Measurements from ENCODE around the gene PDAP1. TPM values are rescaled to one million over a fixed set of nuclear protein-coding genes. Genes with fewer than 3 reads are reported as not detected.

The PDAP1 gene
- total and polyA plus RNA-seq, 2 of the 13 experiments (the other 11 are each of a cell fraction or from before 2014, with no cell fraction given): 13.0 to 100 TPM

DNA sequence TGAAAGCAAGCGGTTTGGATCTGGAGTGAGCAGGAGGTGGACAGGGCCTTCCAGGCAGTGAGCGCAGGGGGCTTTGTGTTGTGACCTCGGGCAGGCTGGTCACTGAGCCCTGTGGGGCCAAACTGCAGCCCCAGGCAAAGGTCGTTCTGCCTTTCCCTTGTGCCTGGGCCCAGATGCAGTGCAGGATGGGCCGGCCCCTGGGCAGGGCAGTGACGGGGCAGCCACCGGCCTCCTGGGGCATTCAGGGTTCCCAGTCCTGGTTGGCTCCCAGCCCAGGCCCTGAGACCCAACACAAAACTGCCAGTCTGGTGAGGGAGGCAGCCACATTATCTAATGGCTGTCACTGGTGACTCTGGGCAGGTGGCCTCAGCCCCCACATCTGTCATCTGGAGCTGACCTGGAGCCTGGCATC, 26.7 kb downstream of the PDAP1 start (continued):
- TF ChIP-seq, protein P1, sequence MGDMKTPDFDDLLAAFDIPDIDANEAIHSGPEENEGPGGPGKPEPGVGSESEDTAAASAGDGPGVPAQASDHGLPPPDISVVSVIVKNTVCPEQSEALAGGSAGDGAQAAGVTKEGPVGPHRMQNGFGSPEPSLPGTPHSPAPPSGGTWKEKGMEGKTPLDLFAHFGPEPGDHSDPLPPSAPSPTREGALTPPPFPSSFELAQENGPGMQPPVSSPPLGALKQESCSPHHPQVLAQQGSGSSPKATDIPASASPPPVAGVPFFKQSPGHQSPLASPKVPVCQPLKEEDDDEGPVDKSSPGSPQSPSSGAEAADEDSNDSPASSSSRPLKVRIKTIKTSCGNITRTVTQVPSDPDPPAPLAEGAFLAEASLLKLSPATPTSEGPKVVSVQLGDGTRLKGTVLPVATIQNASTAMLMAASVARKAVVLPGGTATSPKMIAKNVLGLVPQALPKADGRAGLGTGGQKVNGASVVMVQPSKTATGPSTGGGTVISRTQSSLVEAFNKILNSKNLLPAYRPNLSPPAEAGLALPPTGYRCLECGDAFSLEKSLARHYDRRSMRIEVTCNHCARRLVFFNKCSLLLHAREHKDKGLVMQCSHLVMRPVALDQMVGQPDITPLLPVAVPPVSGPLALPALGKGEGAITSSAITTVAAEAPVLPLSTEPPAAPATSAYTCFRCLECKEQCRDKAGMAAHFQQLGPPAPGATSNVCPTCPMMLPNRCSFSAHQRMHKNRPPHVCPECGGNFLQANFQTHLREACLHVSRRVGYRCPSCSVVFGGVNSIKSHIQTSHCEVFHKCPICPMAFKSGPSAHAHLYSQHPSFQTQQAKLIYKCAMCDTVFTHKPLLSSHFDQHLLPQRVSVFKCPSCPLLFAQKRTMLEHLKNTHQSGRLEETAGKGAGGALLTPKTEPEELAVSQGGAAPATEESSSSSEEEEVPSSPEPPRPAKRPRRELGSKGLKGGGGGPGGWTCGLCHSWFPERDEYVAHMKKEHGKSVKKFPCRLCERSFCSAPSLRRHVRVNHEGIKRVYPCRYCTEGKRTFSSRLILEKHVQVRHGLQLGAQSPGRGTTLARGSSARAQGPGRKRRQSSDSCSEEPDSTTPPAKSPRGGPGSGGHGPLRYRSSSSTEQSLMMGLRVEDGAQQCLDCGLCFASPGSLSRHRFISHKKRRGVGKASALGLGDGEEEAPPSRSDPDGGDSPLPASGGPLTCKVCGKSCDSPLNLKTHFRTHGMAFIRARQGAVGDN (CRISPR knock-in tag; IDR thresholded peaks at IDR 0.05): peak; percentile 80
- TF ChIP-seq MXD4 (CRISPR knock-in tag; IDR thresholded peaks at IDR 0.05): no peak
- no peak for TF ChIP-seq XRCC5 (optimal IDR thresholded peaks at IDR 0.05; ENCODE audit: low read length)
- TF ChIP-seq CAMTA2 (CRISPR knock-in tag; IDR thresholded peaks at IDR 0.05; ENCODE audit: borderline replicate concordance): no peak
- TF ChIP-seq, protein P2, sequence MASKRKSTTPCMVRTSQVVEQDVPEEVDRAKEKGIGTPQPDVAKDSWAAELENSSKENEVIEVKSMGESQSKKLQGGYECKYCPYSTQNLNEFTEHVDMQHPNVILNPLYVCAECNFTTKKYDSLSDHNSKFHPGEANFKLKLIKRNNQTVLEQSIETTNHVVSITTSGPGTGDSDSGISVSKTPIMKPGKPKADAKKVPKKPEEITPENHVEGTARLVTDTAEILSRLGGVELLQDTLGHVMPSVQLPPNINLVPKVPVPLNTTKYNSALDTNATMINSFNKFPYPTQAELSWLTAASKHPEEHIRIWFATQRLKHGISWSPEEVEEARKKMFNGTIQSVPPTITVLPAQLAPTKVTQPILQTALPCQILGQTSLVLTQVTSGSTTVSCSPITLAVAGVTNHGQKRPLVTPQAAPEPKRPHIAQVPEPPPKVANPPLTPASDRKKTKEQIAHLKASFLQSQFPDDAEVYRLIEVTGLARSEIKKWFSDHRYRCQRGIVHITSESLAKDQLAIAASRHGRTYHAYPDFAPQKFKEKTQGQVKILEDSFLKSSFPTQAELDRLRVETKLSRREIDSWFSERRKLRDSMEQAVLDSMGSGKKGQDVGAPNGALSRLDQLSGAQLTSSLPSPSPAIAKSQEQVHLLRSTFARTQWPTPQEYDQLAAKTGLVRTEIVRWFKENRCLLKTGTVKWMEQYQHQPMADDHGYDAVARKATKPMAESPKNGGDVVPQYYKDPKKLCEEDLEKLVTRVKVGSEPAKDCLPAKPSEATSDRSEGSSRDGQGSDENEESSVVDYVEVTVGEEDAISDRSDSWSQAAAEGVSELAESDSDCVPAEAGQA (IDR thresholded peaks at IDR 0.05; ENCODE audit: low read depth): no peak
- TF ChIP-seq, protein P2 (CRISPR knock-in tag; IDR thresholded peaks at IDR 0.05; ENCODE audit: borderline replicate concordance): no peak
- TF ChIP-seq ZIK1 (CRISPR knock-in tag; IDR thresholded peaks at IDR 0.05; ENCODE audit: borderline replicate concordance, low read depth): no peak
- TF ChIP-seq STAG1 (CRISPR knock-in tag; IDR thresholded peaks at IDR 0.05): no peak
- no peak for TF ChIP-seq HNRNPK (IDR thresholded peaks at IDR 0.05; ENCODE audit: low read depth, low read length, poor library complexity, severe bottlenecking)
- TF ChIP-seq, protein P3, sequence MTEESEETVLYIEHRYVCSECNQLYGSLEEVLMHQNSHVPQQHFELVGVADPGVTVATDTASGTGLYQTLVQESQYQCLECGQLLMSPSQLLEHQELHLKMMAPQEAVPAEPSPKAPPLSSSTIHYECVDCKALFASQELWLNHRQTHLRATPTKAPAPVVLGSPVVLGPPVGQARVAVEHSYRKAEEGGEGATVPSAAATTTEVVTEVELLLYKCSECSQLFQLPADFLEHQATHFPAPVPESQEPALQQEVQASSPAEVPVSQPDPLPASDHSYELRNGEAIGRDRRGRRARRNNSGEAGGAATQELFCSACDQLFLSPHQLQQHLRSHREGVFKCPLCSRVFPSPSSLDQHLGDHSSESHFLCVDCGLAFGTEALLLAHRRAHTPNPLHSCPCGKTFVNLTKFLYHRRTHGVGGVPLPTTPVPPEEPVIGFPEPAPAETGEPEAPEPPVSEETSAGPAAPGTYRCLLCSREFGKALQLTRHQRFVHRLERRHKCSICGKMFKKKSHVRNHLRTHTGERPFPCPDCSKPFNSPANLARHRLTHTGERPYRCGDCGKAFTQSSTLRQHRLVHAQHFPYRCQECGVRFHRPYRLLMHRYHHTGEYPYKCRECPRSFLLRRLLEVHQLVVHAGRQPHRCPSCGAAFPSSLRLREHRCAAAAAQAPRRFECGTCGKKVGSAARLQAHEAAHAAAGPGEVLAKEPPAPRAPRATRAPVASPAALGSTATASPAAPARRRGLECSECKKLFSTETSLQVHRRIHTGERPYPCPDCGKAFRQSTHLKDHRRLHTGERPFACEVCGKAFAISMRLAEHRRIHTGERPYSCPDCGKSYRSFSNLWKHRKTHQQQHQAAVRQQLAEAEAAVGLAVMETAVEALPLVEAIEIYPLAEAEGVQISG (CRISPR knock-in tag; IDR thresholded peaks at IDR 0.05): 0 out of 2 replicates have a peak, but pooled peaks have one; percentile 11
- no peak for TF ChIP-seq MAFG (CRISPR knock-in tag; IDR thresholded peaks at IDR 0.05)
- no peak for TF ChIP-seq PAWR (CRISPR knock-in tag; IDR thresholded peaks at IDR 0.05; ENCODE audit: borderline replicate concordance)
- TF ChIP-seq, protein P4, sequence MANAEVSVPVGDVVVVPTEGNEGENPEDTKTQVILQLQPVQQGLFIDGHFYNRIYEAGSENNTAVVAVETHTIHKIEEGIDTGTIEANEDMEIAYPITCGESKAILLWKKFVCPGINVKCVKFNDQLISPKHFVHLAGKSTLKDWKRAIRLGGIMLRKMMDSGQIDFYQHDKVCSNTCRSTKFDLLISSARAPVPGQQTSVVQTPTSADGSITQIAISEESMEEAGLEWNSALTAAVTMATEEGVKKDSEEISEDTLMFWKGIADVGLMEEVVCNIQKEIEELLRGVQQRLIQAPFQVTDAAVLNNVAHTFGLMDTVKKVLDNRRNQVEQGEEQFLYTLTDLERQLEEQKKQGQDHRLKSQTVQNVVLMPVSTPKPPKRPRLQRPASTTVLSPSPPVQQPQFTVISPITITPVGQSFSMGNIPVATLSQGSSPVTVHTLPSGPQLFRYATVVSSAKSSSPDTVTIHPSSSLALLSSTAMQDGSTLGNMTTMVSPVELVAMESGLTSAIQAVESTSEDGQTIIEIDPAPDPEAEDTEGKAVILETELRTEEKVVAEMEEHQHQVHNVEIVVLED (CRISPR knock-in tag; IDR thresholded peaks at IDR 0.05; ENCODE audit: borderline replicate concordance): 0 out of 2 replicates have a peak, but pooled peaks have one; percentile 7
- TF ChIP-seq PTBP1 (IDR thresholded peaks at IDR 0.05; ENCODE audit: low read depth, low read length, poor library complexity, severe bottlenecking): no peak
- no peak for TF ChIP-seq ZMAT3 (CRISPR knock-in tag; conservative IDR thresholded peaks at IDR 0.05)
